SK-N-SH (cell line): ENCODE measurements around the gene BRSK1. TPM values are rescaled to one million over a fixed set of nuclear protein-coding genes. Genes with fewer than 3 reads are reported as not detected.

Source experiments
- CTCF ChIA-PET: fragments of 300-600, 350-600 bp; formaldehyde crosslinking; extraction: SDS; loops from one replicate; lab custom pipeline; 2021; lab: Yijun Ruan, JAX
- POLR2A ChIA-PET: fragments of 350-600 bp; sonication (Branson Sonifier 250); formaldehyde crosslinking; extraction: SDS; loops from one replicate; lab custom pipeline; 2020; ENCODE audit warnings: antibody characterized with exemption, inconsistent platforms; lab: Yijun Ruan, JAX
- DNase-seq: peaks from one replicate; pipeline ENCODE4 v3.0.0; 2012
- H2AFZ ChIP-seq: fragments of 200-600 bp; sonication (generic); 2 replicates; pipeline ENCODE4 v1.8.1; 2016; ENCODE audit warnings: antibody characterized with exemption, mild to moderate bottlenecking, low read depth
- H3F3A ChIP-seq: fragments of 200-600 bp; sonication (generic); replicated peaks from 2 replicates; pipeline ENCODE3; 2016; ENCODE audit warnings: antibody characterized with exemption, mild to moderate bottlenecking; ENCODE audit not compliant: insufficient read depth
- H3K27ac ChIP-seq, 2 experiments: fragments of 200-500 bp in 1 of 2; fragments of 200-600 bp in 1 of 2; sonication (Bioruptor generic) in 1 of 2; sonication (generic), shearing (Covaris generic) in 1 of 2; 2 replicates each; pipeline versions ENCODE4 v1.5.1 to v1.6.1; 2014 to 2016; ENCODE audit warnings: low read depth in 2 of 2, inconsistent platforms in 1 of 2, low read length in 1 of 2, mild to moderate bottlenecking in 1 of 2, mixed read lengths in 1 of 2
- H3K27me3 ChIP-seq: fragments of 200-600 bp; sonication (generic), shearing (Covaris generic); 2 replicates; pipeline ENCODE4 v1.6.1; 2016; ENCODE audit warnings: mixed run types; ENCODE audit not compliant: insufficient read depth
- H3K36me3 ChIP-seq, 2 experiments: fragments of 200-500 bp in 1 of 2; fragments of 200-600 bp in 1 of 2; sonication (Bioruptor generic) in 1 of 2; sonication (generic) in 1 of 2; replicated peaks in 1 of 2; 2 replicates each; pipeline versions ENCODE3 to v1.5.1; 2014 to 2016; ENCODE audit warnings: low read length in 1 of 2, mild to moderate bottlenecking in 1 of 2; ENCODE audit not compliant: insufficient read depth in 2 of 2, control insufficient read depth in 1 of 2
- H3K4me1 ChIP-seq, 2 experiments: fragments of 200-500 bp in 1 of 2; fragments of 200-600 bp in 1 of 2; sonication (Bioruptor generic) in 1 of 2; sonication (generic), shearing (Covaris generic) in 1 of 2; 2 replicates each; pipeline versions ENCODE4 v1.5.1 to v1.6.1; 2014 to 2016; ENCODE audit warnings: low read depth in 1 of 2, low read length in 1 of 2, mixed run types in 1 of 2; ENCODE audit not compliant: insufficient read depth in 2 of 2, control insufficient read depth in 1 of 2
- H3K4me2 ChIP-seq: fragments of 200-600 bp; sonication (generic), shearing (Covaris generic); 2 replicates; pipeline ENCODE4 v1.6.1; 2017; ENCODE audit warnings: mixed run types
- H3K4me3 ChIP-seq, 2 experiments: fragments of 200-500 bp in 1 of 2; fragments of 200-600 bp in 1 of 2; sonication (Bioruptor generic) in 1 of 2; sonication (generic), shearing (Covaris generic) in 1 of 2; 2 replicates each; pipeline versions ENCODE4 v1.5.1 to v1.8.1; 2014 to 2016; ENCODE audit warnings: low read depth in 2 of 2, inconsistent platforms in 1 of 2, low read length in 1 of 2, mild to moderate bottlenecking in 1 of 2, mixed read lengths in 1 of 2, moderate library complexity in 1 of 2
- H3K79me2 ChIP-seq: fragments of 200-600 bp; sonication (generic); 2 replicates; pipeline ENCODE4 v1.8.1; 2017; ENCODE audit warnings: mild to moderate bottlenecking; ENCODE audit not compliant: insufficient read depth
- H3K9ac ChIP-seq: fragments of 200-600 bp; sonication (generic); 2 replicates; pipeline ENCODE4 v1.6.1; 2017; ENCODE audit warnings: mixed run types
- H3K9me2 ChIP-seq: fragments of 200-600 bp; sonication (generic); 2 replicates; pipeline ENCODE4 v1.6.1; 2017; ENCODE audit warnings: mixed run types
- H3K9me3 ChIP-seq: fragments of 200-600 bp; sonication (generic); 2 replicates; pipeline ENCODE4 v1.6.1; 2017; ENCODE audit warnings: mixed run types, mild to moderate bottlenecking, moderate library complexity
- H4K20me1 ChIP-seq: fragments of 200-600 bp; sonication (generic); 2 replicates; pipeline ENCODE4 v1.6.1; 2017; ENCODE audit warnings: mild to moderate bottlenecking, mixed run types; ENCODE audit not compliant: insufficient read depth
- CHD2 ChIP-seq: fragments of 150-350 bp; IDR thresholded peaks from 2 replicates; pipeline ENCODE4 v1.6.1; 2018; ENCODE audit warnings: low read length; ENCODE audit not compliant: partially characterized antibody
- POLR2AphosphoS5 ChIP-seq: IDR thresholded peaks from 2 replicates; pipeline ENCODE4 v1.6.1; 2012; ENCODE audit warnings: low read depth, low read length
- YY1 ChIP-seq: IDR thresholded peaks from 2 replicates; pipeline ENCODE4 v1.4.0; 2012; ENCODE audit warnings: low read depth, mild to moderate bottlenecking
- WGBS: methylation state at CpG from one replicate; pipeline ENCODE4 v1.1.6; 2017; ENCODE audit warnings: low lambda C conversion rate; 5-methylcytosine and 5-hydroxymethylcytosine counted together
- polyA plus RNA-seq, 3 experiments: library from polyadenylated mRNA; depleted of rRNA; stranded (reverse); fragments of >200 nt; gene quantifications; 2 replicates each; pipeline ENCODE4 v1.2.3, GENCODE V29; 2012
- TF ChIP-seq, protein P1 (sequence below): fragments of 150-350 bp; IDR thresholded peaks from 2 replicates; pipeline ENCODE4 v1.6.1; 2016; ENCODE audit warnings: mild to moderate bottlenecking, low read depth, low read length
- TF ChIP-seq, protein P2 (sequence below): fragments of 200-600 bp; sonication (generic); IDR thresholded peaks from 2 replicates; pipeline ENCODE4 v1.6.1; 2017; ENCODE audit warnings: antibody characterized with exemption, mild to moderate bottlenecking, moderate library complexity

BRSK1 gene
- polyA plus RNA-seq, 1 of the 3 experiments (the other 2 are of a cell fraction), result 49.7 TPM

DNA sequence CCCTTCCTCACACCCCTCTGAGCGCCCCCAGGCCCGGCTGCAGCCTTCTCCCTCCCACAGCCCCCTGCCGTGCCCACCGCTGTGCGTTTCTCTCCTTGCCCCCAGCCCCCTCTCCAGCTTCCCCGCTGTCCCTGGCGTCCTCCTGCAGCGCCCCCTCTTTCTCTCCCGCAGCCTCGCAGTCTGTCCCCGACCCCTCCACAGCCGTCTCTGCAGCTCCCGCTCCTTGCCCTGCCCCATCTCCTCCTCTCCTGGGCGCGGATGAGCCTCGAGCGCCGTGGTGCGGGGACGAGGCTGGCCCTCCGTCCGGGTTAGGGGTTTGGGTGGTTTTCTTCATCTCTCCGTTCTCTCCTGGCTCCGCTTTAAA is 57.0 kb downstream of the BRSK1 start:
- no peaks in the 10 kb centered on the region for H3F3A ChIP-seq
- H3K9ac ChIP-seq, result peak overlapping the region; percentile 85
- H3K4me1 ChIP-seq, result peaks cover 0 to 44% of the 10 kb centered on the region in 2 experiments; a peak in 2 of 4 replicates
- H3K27me3 ChIP-seq, result no peaks in the 10 kb centered on the region
- H3K4me3 ChIP-seq, result peak overlapping the region; percentile 73 to 75
- CTCF ChIA-PET, result interaction anchor here (0.6 to 1.1 kb wide), 3 partner anchors 12 to 43 kb away, joined by 3 to 8 read pairs (median 3); partner anchors contain the start of gene TMEM238
- no peaks in the 10 kb centered on the region for H3K9me2 ChIP-seq
- POLR2A ChIA-PET, result interaction anchor here (0.6 kb wide), 1 partner anchor 10 kb away, joined by 3 read pairs; no protein-coding TSS in a partner anchor
- H3K4me2 ChIP-seq, result peak overlapping the region; percentile 100
- 3% methylated on average over 23 of the region's 24 CpGs for WGBS
- peak; percentile 72 for DNase-seq
- H3K27ac ChIP-seq, result peak overlapping the region; percentile 56 to 87; a peak in 2 of 4 replicates
- TF ChIP-seq, protein P1, sequence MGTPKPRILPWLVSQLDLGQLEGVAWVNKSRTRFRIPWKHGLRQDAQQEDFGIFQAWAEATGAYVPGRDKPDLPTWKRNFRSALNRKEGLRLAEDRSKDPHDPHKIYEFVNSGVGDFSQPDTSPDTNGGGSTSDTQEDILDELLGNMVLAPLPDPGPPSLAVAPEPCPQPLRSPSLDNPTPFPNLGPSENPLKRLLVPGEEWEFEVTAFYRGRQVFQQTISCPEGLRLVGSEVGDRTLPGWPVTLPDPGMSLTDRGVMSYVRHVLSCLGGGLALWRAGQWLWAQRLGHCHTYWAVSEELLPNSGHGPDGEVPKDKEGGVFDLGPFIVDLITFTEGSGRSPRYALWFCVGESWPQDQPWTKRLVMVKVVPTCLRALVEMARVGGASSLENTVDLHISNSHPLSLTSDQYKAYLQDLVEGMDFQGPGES, result no peak
- TF ChIP-seq POLR2AphosphoS5 (no peak), YY1 (no peak), CHD2 (peak; percentile 17)
- TF ChIP-seq, protein P2, sequence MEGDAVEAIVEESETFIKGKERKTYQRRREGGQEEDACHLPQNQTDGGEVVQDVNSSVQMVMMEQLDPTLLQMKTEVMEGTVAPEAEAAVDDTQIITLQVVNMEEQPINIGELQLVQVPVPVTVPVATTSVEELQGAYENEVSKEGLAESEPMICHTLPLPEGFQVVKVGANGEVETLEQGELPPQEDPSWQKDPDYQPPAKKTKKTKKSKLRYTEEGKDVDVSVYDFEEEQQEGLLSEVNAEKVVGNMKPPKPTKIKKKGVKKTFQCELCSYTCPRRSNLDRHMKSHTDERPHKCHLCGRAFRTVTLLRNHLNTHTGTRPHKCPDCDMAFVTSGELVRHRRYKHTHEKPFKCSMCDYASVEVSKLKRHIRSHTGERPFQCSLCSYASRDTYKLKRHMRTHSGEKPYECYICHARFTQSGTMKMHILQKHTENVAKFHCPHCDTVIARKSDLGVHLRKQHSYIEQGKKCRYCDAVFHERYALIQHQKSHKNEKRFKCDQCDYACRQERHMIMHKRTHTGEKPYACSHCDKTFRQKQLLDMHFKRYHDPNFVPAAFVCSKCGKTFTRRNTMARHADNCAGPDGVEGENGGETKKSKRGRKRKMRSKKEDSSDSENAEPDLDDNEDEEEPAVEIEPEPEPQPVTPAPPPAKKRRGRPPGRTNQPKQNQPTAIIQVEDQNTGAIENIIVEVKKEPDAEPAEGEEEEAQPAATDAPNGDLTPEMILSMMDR, result peak; percentile 48
- H2AFZ ChIP-seq, result no peak overlapping the region
- peaks cover 9% of the 10 kb centered on the region; the same call in 1 of the 2 replicates for H3K79me2 ChIP-seq
- H3K9me3 ChIP-seq, result no peaks in the 10 kb centered on the region
- no peaks in the 10 kb centered on the region for H4K20me1 ChIP-seq
- H3K36me3 ChIP-seq, result peaks cover 0 to 4% of the 10 kb centered on the region in 2 experiments

DNA sequence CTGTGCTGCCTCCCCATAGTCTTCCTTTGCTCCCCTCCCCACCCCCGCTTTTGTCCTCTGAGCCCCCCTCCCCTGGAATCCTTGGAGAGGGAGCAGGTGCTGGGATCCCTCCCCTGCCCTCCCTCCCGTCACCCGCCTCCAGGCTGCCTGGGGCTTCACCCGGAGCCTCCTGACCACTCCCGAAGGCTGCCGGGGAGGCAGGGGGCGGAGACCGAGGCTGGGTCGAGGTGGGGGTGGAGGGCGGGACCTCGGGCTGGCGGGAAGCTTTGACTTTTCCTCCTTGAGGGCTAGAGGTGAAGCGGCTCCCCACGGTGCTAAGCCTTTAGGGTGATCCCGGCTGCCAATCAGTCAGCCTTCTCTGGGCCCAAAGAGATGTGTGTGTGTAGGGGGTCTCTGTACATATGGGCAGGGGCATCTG is 57.4 kb downstream of the BRSK1 start:
- Histone ChIP-seq H3K4me1 (peaks cover 0 to 44% of the 10 kb centered on the region in 2 experiments; a peak in 2 of 4 replicates), H3K79me2 (peaks cover 9% of the 10 kb centered on the region; the same call in 1 of the 2 replicates), H3K36me3 (peaks cover 0 to 4% of the 10 kb centered on the region in 2 experiments), H3K9ac (peak overlapping the region; percentile 85; the same call in 1 of the 2 replicates), H3K4me2 (peak overlapping the region; percentile 100), H2AFZ (no peak overlapping the region), H3F3A (no peaks in the 10 kb centered on the region), H4K20me1 (no peaks in the 10 kb centered on the region), H3K9me3 (no peaks in the 10 kb centered on the region), H3K4me3 (peak overlapping the region; percentile 73 to 75), H3K9me2 (no peaks in the 10 kb centered on the region), H3K27me3 (no peaks in the 10 kb centered on the region), H3K27ac (peak overlapping the region; percentile 56 to 87; a peak in 2 of 4 replicates)
- WGBS, result 11% methylated on average over 13 of the region's 15 CpGs
- POLR2A ChIA-PET, result interaction anchor here (0.6 kb wide), 1 partner anchor 9 kb away, joined by 3 read pairs; no protein-coding TSS in a partner anchor
- no peak for TF ChIP-seq POLR2AphosphoS5
- CTCF ChIA-PET, result interaction anchor here (1.1 kb wide), 2 partner anchors 11 to 43 kb away, joined by 3 to 8 read pairs; partner anchors contain the start of gene TMEM238
- DNase-seq, result peak; percentile 88
